ENCODE results near the gene CNPY4.

CNPY4 gene

GRCh38 chr7:100148559-100149328, 29.3 kb downstream of the CNPY4 start, which contains the start of gene LAMTOR4:
Gene LAMTOR4 (plus strand): TSS chr7:100148918. CDS start chr7:100148973, 55 bp downstream.
- DNase-seq = peak; percentile 98 to 99

GRCh38 chr7:100152404-100152803, 33.0 kb downstream of the CNPY4 start:
- no peak for DNase-seq

GRCh38 chr7:100152937-100153666, 33.7 kb downstream of the CNPY4 start:
- no peak for DNase-seq

GRCh38 chr7:100153708-100154535, 34.5 kb downstream of the CNPY4 start:
- no peak for DNase-seq

GRCh38 chr7:100154651-100155491, 35.4 kb downstream of the CNPY4 start:
- no peak for DNase-seq

GRCh38 chr7:100155553-100156317, 36.3 kb downstream of the CNPY4 start:
- no peak for DNase-seq

- DNase-seq = no peak
Measured at GRCh38 chr7:100156331-100157068, 37.1 kb downstream of the CNPY4 start.

- DNase-seq = no peak
Measured at GRCh38 chr7:100157069-100157333, 37.6 kb downstream of the CNPY4 start.

GRCh38 chr7:100157334-100158228, 38.1 kb downstream of the CNPY4 start:
- DNase-seq = no peak

GRCh38 chr7:100158229-100159098, 39.0 kb downstream of the CNPY4 start, which contains the start of gene TRAPPC14:
Gene TRAPPC14 (minus strand): TSS chr7:100158723. CDS start chr7:100158499, 224 bp downstream.
- DNase-seq = peak; percentile 97 to 98

GRCh38 chr7:100159099-100159623, 39.7 kb downstream of the CNPY4 start:
- no peak for DNase-seq

GRCh38 chr7:100160067-100160466, 40.6 kb downstream of the CNPY4 start:
- DNase-seq = no peak

- DNase-seq = no peak
Measured at GRCh38 chr7:100163006-100163531, 43.6 kb downstream of the CNPY4 start.

GRCh38 chr7:100163871-100164270, 44.4 kb downstream of the CNPY4 start:
- DNase-seq = no peak

- peak in 1 of 2 experiments; percentile 53 for DNase-seq
Measured at GRCh38 chr7:100166317-100166940, 47.0 kb downstream of the CNPY4 start.

- DNase-seq = no peak
Measured at GRCh38 chr7:100166970-100167911, 47.8 kb downstream of the CNPY4 start.

Data from activated CD4-positive, alpha-beta T cell treated with anti-CD3 and anti-CD28 coated beads, Interleukin-2, amount 50 U/mL, for 48 hours (primary cell).